Sigmoid colon (tissue), 7 donors: ENCODE measurements around the gene NR2C2. TPM values are rescaled to one million over a fixed set of nuclear protein-coding genes. Genes with fewer than 3 reads are reported as not detected.
A peak's percentile ranks its signal among the peaks of the same experiment; 100 is the strongest.

Source experiments
- DNase-seq: peaks from one replicate; pipeline ENCODE4 v3.0.0-alpha.2; 2019
- H3K27ac ChIP-seq, 4 donors: fragments of 200-600 bp; sonication (generic); one replicate each; pipeline ENCODE4 v1.5.1; 2016 to 2019; ENCODE audit warnings: mild to moderate bottlenecking in 1 of 4
- H3K27me3 ChIP-seq, 3 donors: fragments of 200-600 bp; sonication (generic); one replicate each; pipeline ENCODE4 v1.5.1; 2019; ENCODE audit warnings: mild to moderate bottlenecking in 1 of 3
- H3K36me3 ChIP-seq, 4 donors: fragments of 200-600 bp; sonication (generic); one replicate each; pipeline ENCODE4 v1.5.1; 2016 to 2019
- H3K4me1 ChIP-seq, 4 donors: fragments of 200-600 bp; sonication (generic); one replicate each; pipeline ENCODE4 v1.5.1; 2017 to 2019
- H3K4me3 ChIP-seq, 4 donors: fragments of 200-600 bp; sonication (generic); one replicate each; pipeline ENCODE4 v1.5.1; 2017 to 2019; ENCODE audit warnings: mild to moderate bottlenecking in 2 of 4, moderate library complexity in 1 of 4
- H3K9me3 ChIP-seq, 4 donors: fragments of 200-600 bp in 3 of 4; sonication (generic) in 3 of 4; one replicate each; pipeline versions ENCODE4 v1.5.1 to v1.6.1; 2013 to 2019
- EP300 ChIP-seq, 4 donors: sonication (generic); formaldehyde crosslinking; IDR thresholded peaks; one replicate each; pipeline ENCODE4 v1.6.1; 2017; ENCODE audit warnings: antibody characterized with exemption in 4 of 4
- POLR2A ChIP-seq, 2 donors: fragments of 450-650 bp; IDR thresholded peaks; one replicate each; pipeline ENCODE4 v1.6.1; 2016; ENCODE audit warnings: antibody characterized with exemption in 2 of 2, mild to moderate bottlenecking in 2 of 2, moderate library complexity in 2 of 2
- POLR2AphosphoS5 ChIP-seq, 4 donors: sonication (generic); formaldehyde crosslinking; IDR thresholded peaks; one replicate each; pipeline ENCODE4 v1.6.1; 2017; ENCODE audit warnings: antibody characterized with exemption in 4 of 4
- WGBS, 2 donors: extraction: QIAGEN DNeasy Blood & Tissue Kit; methylation state at CpG; one replicate each; pipeline ENCODE4 v1.1.7; 2013; 5-methylcytosine and 5-hydroxymethylcytosine counted together
- intact Hi-C: fragments of 100-400 bp; cut with DNase I; formaldehyde crosslinking; loops from one replicate; pipeline ENCODE4 v1.15.1; 2023
- polyA plus RNA-seq, 3 donors: library from polyadenylated mRNA; stranded (reverse); fragments of 200-250 nt; gene quantifications; one replicate each; pipeline ENCODE4 v1.2.3, GENCODE V29; 2013
- total RNA-seq, 4 donors: library from RNA; depleted of rRNA; stranded (reverse); fragments of >200 nt; gene quantifications; one replicate each; pipeline ENCODE4 v1.1.0, GENCODE V29; 2016
- TF ChIP-seq, protein P1 (sequence below), 4 experiments: fragments of 450-650 bp in 3 of 4; fragments of 200-600 bp in 1 of 4; IDR thresholded peaks; one replicate each; pipeline ENCODE4 v1.5.1; 2016 to 2019; ENCODE audit warnings: antibody characterized with exemption in 4 of 4, mild to moderate bottlenecking in 3 of 4, moderate library complexity in 2 of 4
- donor health status: healthy with polysubstance abuse.
- donor health status: Bipolar disorder and iron deficiency.
- donor health status: healthy.

Gene NR2C2
- total and polyA plus RNA-seq, 7 donors: 3.6 to 68.4 (median 34.2) TPM

DNA sequence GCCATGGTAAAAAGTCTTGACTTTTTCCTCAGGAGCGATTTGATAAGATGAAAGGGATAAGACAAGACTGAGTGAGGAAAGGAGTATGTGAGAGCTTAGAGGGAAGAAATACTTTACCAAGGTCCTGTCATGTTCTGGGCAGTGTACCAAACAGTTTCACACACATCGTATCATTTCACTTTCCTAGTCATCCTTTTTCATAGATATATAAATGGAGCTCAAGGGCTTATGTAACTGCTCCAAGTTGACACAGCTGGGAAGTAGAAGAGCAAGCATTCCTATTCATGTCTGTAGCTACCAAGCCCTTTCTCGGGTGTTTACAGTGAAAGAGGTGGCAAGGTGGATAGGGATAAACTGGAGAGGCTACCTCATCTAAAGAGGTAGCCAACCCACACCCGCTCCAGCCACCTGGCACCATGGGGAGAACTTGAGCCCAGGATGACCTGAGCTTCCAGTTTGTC lies 60.3 kb downstream of the NR2C2 start:
- no peak for DNase-seq
- peaks cover 0 to 8% (median 4%) of the 10 kb centered on the region in 4 donors for H3K4me1 ChIP-seq
- 79 to 85% methylated on average over 4 of the region's 4 CpGs for WGBS, 2 donors
- H3K27me3 ChIP-seq: no peaks in the 10 kb centered on the region
- intact Hi-C loops: no loop called here
- peaks cover 0 to 51% (median 3%) of the 10 kb centered on the region in 4 donors for H3K36me3 ChIP-seq
- no peak overlapping the region for H3K4me3 ChIP-seq
- H3K9me3 ChIP-seq: no peaks in the 10 kb centered on the region
- peak overlapping the region in 1 of 4 donors; percentile 33 for H3K27ac ChIP-seq
- TF ChIP-seq POLR2AphosphoS5 (IDR thresholded peaks at IDR 0.05): no peak
- TF ChIP-seq POLR2A (IDR thresholded peaks at IDR 0.05): no peak
- TF ChIP-seq, protein P1, sequence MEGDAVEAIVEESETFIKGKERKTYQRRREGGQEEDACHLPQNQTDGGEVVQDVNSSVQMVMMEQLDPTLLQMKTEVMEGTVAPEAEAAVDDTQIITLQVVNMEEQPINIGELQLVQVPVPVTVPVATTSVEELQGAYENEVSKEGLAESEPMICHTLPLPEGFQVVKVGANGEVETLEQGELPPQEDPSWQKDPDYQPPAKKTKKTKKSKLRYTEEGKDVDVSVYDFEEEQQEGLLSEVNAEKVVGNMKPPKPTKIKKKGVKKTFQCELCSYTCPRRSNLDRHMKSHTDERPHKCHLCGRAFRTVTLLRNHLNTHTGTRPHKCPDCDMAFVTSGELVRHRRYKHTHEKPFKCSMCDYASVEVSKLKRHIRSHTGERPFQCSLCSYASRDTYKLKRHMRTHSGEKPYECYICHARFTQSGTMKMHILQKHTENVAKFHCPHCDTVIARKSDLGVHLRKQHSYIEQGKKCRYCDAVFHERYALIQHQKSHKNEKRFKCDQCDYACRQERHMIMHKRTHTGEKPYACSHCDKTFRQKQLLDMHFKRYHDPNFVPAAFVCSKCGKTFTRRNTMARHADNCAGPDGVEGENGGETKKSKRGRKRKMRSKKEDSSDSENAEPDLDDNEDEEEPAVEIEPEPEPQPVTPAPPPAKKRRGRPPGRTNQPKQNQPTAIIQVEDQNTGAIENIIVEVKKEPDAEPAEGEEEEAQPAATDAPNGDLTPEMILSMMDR (IDR thresholded peaks at IDR 0.05): no peak
- TF ChIP-seq EP300 (IDR thresholded peaks at IDR 0.05): no peak

GRCh38 chr3:15009167-15009566 lies 61.8 kb downstream of the NR2C2 start:
- 97 to 98% methylated on average over 5 of the region's 5 CpGs for WGBS, 2 donors
- TF ChIP-seq POLR2AphosphoS5 (IDR thresholded peaks at IDR 0.05) (no peak), EP300 (IDR thresholded peaks at IDR 0.05) (no peak), POLR2A (IDR thresholded peaks at IDR 0.05) (no peak)
- TF ChIP-seq, protein P1 (IDR thresholded peaks at IDR 0.05): no peak
- H3K9me3 ChIP-seq: no peaks in the 10 kb centered on the region
- DNase-seq: no peak
- no peaks in the 10 kb centered on the region for H3K27me3 ChIP-seq
- H3K4me1 ChIP-seq: peaks cover 0 to 8% (median 4%) of the 10 kb centered on the region in 4 donors
- peaks cover 0 to 57% (median 11%) of the 10 kb centered on the region in 4 donors for H3K36me3 ChIP-seq
- intact Hi-C loops: no loop called here
- no peak overlapping the region for H3K27ac ChIP-seq
- H3K4me3 ChIP-seq: no peak overlapping the region

GRCh38 chr3:15010664-15011063 lies 63.3 kb downstream of the NR2C2 start:
- DNase-seq: no peak
- no peak overlapping the region for H3K4me3 ChIP-seq
- peaks cover 0 to 8% (median 4%) of the 10 kb centered on the region in 4 donors for H3K4me1 ChIP-seq
- no peaks in the 10 kb centered on the region for H3K27me3 ChIP-seq
- H3K36me3 ChIP-seq: peaks cover 6 to 58% (median 16%) of the 10 kb centered on the region in 4 donors
- TF ChIP-seq POLR2A (IDR thresholded peaks at IDR 0.05) (no peak), POLR2AphosphoS5 (IDR thresholded peaks at IDR 0.05) (no peak), EP300 (IDR thresholded peaks at IDR 0.05) (no peak)
- TF ChIP-seq, protein P1 (IDR thresholded peaks at IDR 0.05): no peak
- intact Hi-C loops: no loop called here
- no peak overlapping the region for H3K27ac ChIP-seq
- no peaks in the 10 kb centered on the region for H3K9me3 ChIP-seq
- WGBS, 2 donors: 98% methylated on average over 1 of the region's 1 CpG

- no peaks in the 10 kb centered on the region for H3K9me3 ChIP-seq
- H3K4me3 ChIP-seq: no peak overlapping the region
- TF ChIP-seq POLR2A (IDR thresholded peaks at IDR 0.05) (no peak), POLR2AphosphoS5 (IDR thresholded peaks at IDR 0.05) (no peak)
- no peaks in the 10 kb centered on the region for H3K27me3 ChIP-seq
- peaks cover 0 to 8% (median 4%) of the 10 kb centered on the region in 4 donors for H3K4me1 ChIP-seq
- intact Hi-C loops: no loop called here
- H3K27ac ChIP-seq: no peak overlapping the region
- H3K36me3 ChIP-seq: peaks cover 6 to 58% (median 16%) of the 10 kb centered on the region in 4 donors
- DNase-seq: no peak
- 95 to 96% methylated on average over 5 of the region's 5 CpGs for WGBS, 2 donors
Measured at GRCh38 chr3:15011174-15011573, 63.8 kb downstream of the NR2C2 start.

DNA sequence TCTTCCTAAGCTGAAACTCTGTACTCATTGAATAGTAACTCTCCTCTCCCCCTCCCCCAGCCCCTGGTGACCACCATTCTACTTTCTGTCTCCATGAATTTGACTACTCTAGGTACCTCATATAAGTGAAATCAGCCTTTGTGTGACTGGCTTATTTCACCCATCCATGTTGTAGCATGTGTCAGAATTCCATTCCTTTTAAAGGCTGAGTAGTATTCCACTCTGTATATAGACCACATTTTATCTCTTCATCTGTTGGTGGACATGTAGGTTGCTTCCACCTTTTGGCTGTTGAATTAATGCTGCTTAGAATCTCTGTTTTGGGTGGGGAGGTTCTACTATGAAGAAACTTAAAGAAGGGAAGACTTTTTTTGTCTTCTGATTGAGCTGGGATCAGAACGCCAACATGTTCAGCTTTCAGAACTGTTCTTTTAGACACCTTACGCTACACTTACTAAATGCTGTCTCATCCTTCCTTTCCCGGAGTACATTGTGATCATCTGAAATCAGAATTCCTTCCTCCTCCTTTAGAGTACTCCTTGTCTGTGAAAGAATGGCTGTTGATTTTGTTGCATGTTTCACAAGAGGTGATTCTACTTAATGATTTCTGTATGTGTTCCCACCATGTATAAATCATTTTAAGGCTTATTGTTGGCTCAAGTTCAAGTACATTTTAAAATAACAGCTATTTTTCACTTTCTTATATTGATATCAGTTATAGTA lies 67.4 kb downstream of the NR2C2 start:
- TF ChIP-seq POLR2AphosphoS5 (IDR thresholded peaks at IDR 0.05): no peak
- no peak for TF ChIP-seq EP300 (IDR thresholded peaks at IDR 0.05)
- TF ChIP-seq, protein P1 (IDR thresholded peaks at IDR 0.05): no peak
- TF ChIP-seq POLR2A (IDR thresholded peaks at IDR 0.05): no peak
- Histone ChIP-seq H3K36me3 (peaks cover 6 to 75% (median 26%) of the 10 kb centered on the region in 4 donors), H3K27ac (no peak overlapping the region), H3K4me3 (no peak overlapping the region), H3K9me3 (no peaks in the 10 kb centered on the region), H3K27me3 (no peaks in the 10 kb centered on the region), H3K4me1 (peaks cover 0 to 9% (median 0%) of the 10 kb centered on the region in 4 donors)
- intact Hi-C loops: no loop called here
- DNase-seq: no peak
- WGBS, 2 donors: 95 to 96% methylated on average over 3 of the region's 3 CpGs
